ENCODE measurements around the gene PACRG. TPM values are rescaled to one million over a fixed set of nuclear protein-coding genes. Genes with fewer than 3 reads are reported as not detected.

Gene PACRG
- total and polyA plus RNA-seq, 2 of the 8 experiments (the other 6 are each of a cell fraction or from before 2014, with no cell fraction given): 0.44 to 0.54 TPM

DNA sequence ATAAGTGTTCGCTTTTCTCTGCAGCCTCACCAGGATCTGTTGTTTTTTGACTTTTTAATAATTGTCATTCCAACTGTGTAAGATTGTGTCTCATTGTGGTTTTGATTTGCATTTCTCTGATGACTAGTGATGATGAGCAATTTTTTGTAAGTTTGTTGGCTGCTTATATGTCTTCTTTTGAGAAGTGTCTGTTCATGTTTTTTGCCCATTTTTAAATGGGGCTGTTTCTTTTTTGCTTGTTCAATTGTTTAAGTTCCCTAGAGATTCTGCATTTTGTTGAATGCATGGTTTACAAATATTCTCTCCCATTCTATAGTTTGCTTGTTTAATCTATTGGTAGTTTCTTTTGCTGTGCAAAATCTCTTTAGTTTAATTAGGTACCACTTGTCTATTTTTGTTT is 295.9 kb downstream of the PACRG start (continued):
- TF ChIP-seq CBX5 (IDR thresholded peaks at IDR 0.05; ENCODE audit: low read depth, low read length): no peak
- TF ChIP-seq FOSL1 (IDR thresholded peaks at IDR 0.05; ENCODE audit: insufficient read depth, low read depth, low read length): no peak
- TF ChIP-seq EGR1 (IDR thresholded peaks at IDR 0.05; ENCODE audit: borderline replicate concordance, low read depth, low read length): no peak
- TF ChIP-seq SIRT6 (IDR thresholded peaks at IDR 0.05; ENCODE audit: low read length): no peak
